H9 (cell line): Measurements from ENCODE around the gene UNC5B. TPM values are rescaled to one million over a fixed set of nuclear protein-coding genes. Genes with fewer than 3 reads are reported as not detected.

Experiments
- DNase-seq: peaks from one replicate; pipeline ENCODE4 v3.0.0-alpha.2; 2017
- H2AFZ ChIP-seq: one replicate; pipeline ENCODE4 v1.6.1; 2013; ENCODE audit warnings: mild to moderate bottlenecking, low read length, control low read depth, moderate library complexity
- H2AK5ac ChIP-seq: 2 replicates; pipeline ENCODE4 v1.6.1; 2013; ENCODE audit warnings: low read length, control low read depth, mixed read lengths; ENCODE audit not compliant: insufficient read length
- H2BK120ac ChIP-seq: one replicate; pipeline ENCODE4 v1.6.1; 2013; ENCODE audit warnings: low read depth, mild to moderate bottlenecking, low read length, control low read depth, inconsistent platforms; ENCODE audit not compliant: poor library complexity, severe bottlenecking
- H2BK12ac ChIP-seq: 2 replicates; pipeline ENCODE4 v1.6.1; 2013; ENCODE audit warnings: low read length, control low read depth, mixed read lengths, low read depth; ENCODE audit not compliant: insufficient read length
- H2BK15ac ChIP-seq: 2 replicates; pipeline ENCODE4 v1.6.1; 2013; ENCODE audit warnings: low read depth, low read length, control low read depth
- H2BK20ac ChIP-seq: one replicate; pipeline ENCODE4 v1.6.1; 2013; ENCODE audit warnings: low read depth, mild to moderate bottlenecking, low read length, control low read depth, inconsistent platforms; ENCODE audit not compliant: poor library complexity, severe bottlenecking
- H2BK5ac ChIP-seq: 2 replicates; pipeline ENCODE4 v1.6.1; 2013; ENCODE audit warnings: low read length, control low read depth, mixed read lengths; ENCODE audit not compliant: insufficient read length
- H3K14ac ChIP-seq: 2 replicates; pipeline ENCODE4 v1.6.1; 2013; ENCODE audit warnings: low read length, control low read depth; ENCODE audit not compliant: insufficient read depth
- H3K18ac ChIP-seq: 2 replicates; pipeline ENCODE4 v1.6.1; 2013; ENCODE audit warnings: low read depth, mild to moderate bottlenecking, mixed read lengths, low read length, control low read depth; ENCODE audit not compliant: insufficient read length
- H3K23ac ChIP-seq: 2 replicates; pipeline ENCODE4 v1.6.1; 2013; ENCODE audit warnings: low read length, control low read depth, mixed read lengths, low read depth; ENCODE audit not compliant: insufficient read length
- H3K23me2 ChIP-seq: 2 replicates; pipeline ENCODE4 v1.6.1; 2013; ENCODE audit warnings: low read depth, mild to moderate bottlenecking, mixed read lengths, low read length, control low read depth; ENCODE audit not compliant: insufficient read length, poor library complexity, severe bottlenecking
- H3K27ac ChIP-seq: 2 replicates; pipeline ENCODE4 v1.5.1; 2013; ENCODE audit warnings: low read length, control low read depth, mixed read lengths, low read depth; ENCODE audit not compliant: insufficient read length
- H3K27me3 ChIP-seq: 2 replicates; pipeline ENCODE4 v1.6.1; 2013; ENCODE audit warnings: low read length, control low read depth, inconsistent platforms; ENCODE audit not compliant: insufficient read depth
- H3K4ac ChIP-seq: 2 replicates; pipeline ENCODE4 v1.6.1; 2013; ENCODE audit warnings: low read depth, mild to moderate bottlenecking, control low read depth, inconsistent platforms, low read length, moderate library complexity
- H3K4me1 ChIP-seq: 2 replicates; pipeline ENCODE4 v1.6.1; 2013; ENCODE audit warnings: low read length, control low read depth, inconsistent platforms; ENCODE audit not compliant: insufficient read depth
- H3K4me2 ChIP-seq: 2 replicates; pipeline ENCODE4 v1.6.1; 2013; ENCODE audit warnings: low read length, control low read depth, mixed read lengths; ENCODE audit not compliant: insufficient read length, insufficient read depth
- H3K56ac ChIP-seq: 2 replicates; pipeline ENCODE4 v1.6.1; 2013; ENCODE audit warnings: low read depth, mild to moderate bottlenecking, mixed read lengths, low read length, control low read depth; ENCODE audit not compliant: insufficient read length
- H3K79me1 ChIP-seq: 2 replicates; pipeline ENCODE4 v1.6.1; 2013; ENCODE audit warnings: low read depth, mild to moderate bottlenecking, moderate library complexity, low read length, control low read depth, inconsistent platforms; ENCODE audit not compliant: insufficient read depth, poor library complexity, severe bottlenecking
- H3K79me2 ChIP-seq: 2 replicates; pipeline ENCODE4 v1.6.1; 2013; ENCODE audit warnings: low read length, control low read depth, inconsistent platforms; ENCODE audit not compliant: insufficient read depth
- H3K9ac ChIP-seq: 2 replicates; pipeline ENCODE4 v1.6.1; 2013; ENCODE audit warnings: low read length, control low read depth, mixed read lengths; ENCODE audit not compliant: insufficient read length; ENCODE audit errors: extremely low read depth
- H3K9me3 ChIP-seq: one replicate; pipeline ENCODE4 v1.6.1; 2013; ENCODE audit warnings: low read depth, low read length, inconsistent platforms; ENCODE audit not compliant: control insufficient read depth
- H3T11ph ChIP-seq: one replicate; pipeline ENCODE4 v1.6.1; 2013; ENCODE audit warnings: mild to moderate bottlenecking, low read length, control low read depth, inconsistent platforms
- H4K20me1 ChIP-seq: one replicate; pipeline ENCODE4 v1.6.1; 2013; ENCODE audit not compliant: control insufficient read depth, insufficient read length, insufficient read depth
- H4K5ac ChIP-seq: 2 replicates; pipeline ENCODE4 v1.6.1; 2013; ENCODE audit warnings: low read depth, mild to moderate bottlenecking, mixed read lengths, low read length, control low read depth; ENCODE audit not compliant: insufficient read length
- H4K8ac ChIP-seq: replicated peaks from 2 replicates; pipeline ENCODE4 v1.6.1; 2013; ENCODE audit warnings: low read length, control low read depth, mixed read lengths, low read depth; ENCODE audit not compliant: insufficient read length
- H4K91ac ChIP-seq: 2 replicates; pipeline ENCODE4 v1.6.1; 2013; ENCODE audit warnings: low read depth, mild to moderate bottlenecking, moderate library complexity, mixed read lengths, low read length, control low read depth; ENCODE audit not compliant: insufficient read length
- H3K27ac Mint-ChIP-seq, 3 experiments: 2 replicates in 2 of 3; 3 replicates in 1 of 3; pipeline ENCODE4 v1.8.0; 2020 to 2021; ENCODE audit warnings: mixed read lengths in 3 of 3, mild to moderate bottlenecking in 1 of 3, moderate library complexity in 1 of 3
- H3K27me3 Mint-ChIP-seq: 2 replicates; pipeline ENCODE4 v1.8.0; 2021; ENCODE audit warnings: low read depth, mild to moderate bottlenecking, moderate library complexity, mixed read lengths
- H3K36me3 Mint-ChIP-seq, 3 experiments: 2 replicates in 2 of 3; 3 replicates in 1 of 3; pipeline ENCODE4 v1.8.0; 2020 to 2021; ENCODE audit warnings: low read depth in 3 of 3, mixed read lengths in 3 of 3; ENCODE audit not compliant: insufficient read depth in 1 of 3
- H3K4me1 Mint-ChIP-seq, 2 experiments: 2 replicates each; pipeline ENCODE4 v1.8.0; 2020; ENCODE audit warnings: mixed read lengths in 2 of 2
- H3K4me3 Mint-ChIP-seq, 2 experiments: 2 replicates in 1 of 2; 3 replicates in 1 of 2; pipeline ENCODE4 v1.8.0; 2020 to 2021; ENCODE audit warnings: mild to moderate bottlenecking in 2 of 2, mixed read lengths in 2 of 2, moderate library complexity in 1 of 2
- H3K9me3 Mint-ChIP-seq, 2 experiments: 2 replicates in 1 of 2; 3 replicates in 1 of 2; pipeline ENCODE4 v1.8.0; 2020; ENCODE audit warnings: mild to moderate bottlenecking in 2 of 2, mixed read lengths in 2 of 2, moderate library complexity in 1 of 2
- WGBS: extraction: QIAGEN DNeasy Blood & Tissue Kit; methylation state at CpG from one replicate; pipeline ENCODE4 v1.1.7; 2013; ENCODE audit warnings: missing lambda C conversion rate, low lambda C conversion rate, mixed read lengths; ENCODE audit not compliant: insufficient read length; ENCODE audit errors: extremely low coverage; 5-methylcytosine and 5-hydroxymethylcytosine counted together
- total RNA-seq: library from RNA; stranded (reverse); gene quantifications from 2 replicates; pipeline ENCODE4 v1.2.1, GENCODE V29; 2021
- TF ChIP-seq, protein P1 (sequence below): fragments of 200-600 bp; sonication (generic); conservative IDR thresholded peaks from 3 replicates; pipeline ENCODE4 v1.8.0; 2021; ENCODE audit warnings: antibody characterized with exemption, mild to moderate bottlenecking

The UNC5B gene
- total RNA-seq, 1 experiment from 2014 or later = 28.4 TPM

DNA sequence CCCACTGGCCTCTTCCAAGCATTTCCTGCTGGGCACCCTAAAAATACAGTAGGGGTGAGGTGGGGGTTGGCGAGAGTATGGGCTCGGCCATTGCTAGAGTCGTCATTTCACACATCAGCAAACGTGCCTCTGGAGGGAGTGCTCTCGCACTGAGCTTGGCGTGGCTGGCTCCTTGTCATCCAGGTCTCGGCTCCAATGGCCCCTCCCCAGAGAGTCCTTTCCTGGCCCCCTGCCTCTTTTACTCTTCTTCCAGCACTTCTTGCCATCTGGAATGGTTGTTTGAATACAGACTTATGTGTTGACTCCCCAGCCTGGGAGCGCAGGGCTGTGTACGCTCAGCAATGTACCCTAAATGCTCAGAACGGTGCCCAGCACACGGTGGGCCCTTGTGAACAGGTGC is 18.8 kb downstream of the UNC5B start:
- H3K27ac Mint-ChIP-seq = no peak overlapping the region; a peak in 1 of 7 replicates
- Histone ChIP-seq H3K27me3 (no peaks in the 10 kb centered on the region), H2AFZ (no peak overlapping the region), H3K27ac (no peak overlapping the region), H4K5ac (no peak overlapping the region), H4K8ac (no peak overlapping the region), H3K23ac (no peak overlapping the region), H3K9ac (no peak overlapping the region), H3K18ac (no peak overlapping the region), H3K4me2 (no peak overlapping the region), H3K14ac (no peak overlapping the region), H3K23me2 (no peaks in the 10 kb centered on the region), H3K79me1 (no peaks in the 10 kb centered on the region), H4K20me1 (no peaks in the 10 kb centered on the region), H2AK5ac (no peak overlapping the region), H2BK120ac (no peak overlapping the region), H2BK5ac (no peak overlapping the region), H4K91ac (no peak overlapping the region), H3T11ph (no peak overlapping the region), H3K56ac (no peak overlapping the region), H3K79me2 (no peaks in the 10 kb centered on the region), H3K4me1 (peaks cover 6% of the 10 kb centered on the region), H2BK15ac (no peak overlapping the region), H3K9me3 (no peaks in the 10 kb centered on the region), H2BK20ac (no peak overlapping the region), H2BK12ac (no peak overlapping the region), H3K4ac (no peak overlapping the region)
- no peaks in the 10 kb centered on the region for H3K9me3 Mint-ChIP-seq
- no peak overlapping the region for H3K4me3 Mint-ChIP-seq
- no CpG with 5 or more reads among the region's 11 CpGs for WGBS
- no peak for DNase-seq
- H3K36me3 Mint-ChIP-seq = peaks cover 0 to 2% (median 0%) of the 10 kb centered on the region in 3 experiments; a peak in 1 of 7 replicates
- H3K4me1 Mint-ChIP-seq = peaks cover 41 to 51% of the 10 kb centered on the region in 2 experiments
- peaks cover under 1% of the 10 kb centered on the region; the same call in 1 of the 2 replicates for H3K27me3 Mint-ChIP-seq
- TF ChIP-seq, protein P1, sequence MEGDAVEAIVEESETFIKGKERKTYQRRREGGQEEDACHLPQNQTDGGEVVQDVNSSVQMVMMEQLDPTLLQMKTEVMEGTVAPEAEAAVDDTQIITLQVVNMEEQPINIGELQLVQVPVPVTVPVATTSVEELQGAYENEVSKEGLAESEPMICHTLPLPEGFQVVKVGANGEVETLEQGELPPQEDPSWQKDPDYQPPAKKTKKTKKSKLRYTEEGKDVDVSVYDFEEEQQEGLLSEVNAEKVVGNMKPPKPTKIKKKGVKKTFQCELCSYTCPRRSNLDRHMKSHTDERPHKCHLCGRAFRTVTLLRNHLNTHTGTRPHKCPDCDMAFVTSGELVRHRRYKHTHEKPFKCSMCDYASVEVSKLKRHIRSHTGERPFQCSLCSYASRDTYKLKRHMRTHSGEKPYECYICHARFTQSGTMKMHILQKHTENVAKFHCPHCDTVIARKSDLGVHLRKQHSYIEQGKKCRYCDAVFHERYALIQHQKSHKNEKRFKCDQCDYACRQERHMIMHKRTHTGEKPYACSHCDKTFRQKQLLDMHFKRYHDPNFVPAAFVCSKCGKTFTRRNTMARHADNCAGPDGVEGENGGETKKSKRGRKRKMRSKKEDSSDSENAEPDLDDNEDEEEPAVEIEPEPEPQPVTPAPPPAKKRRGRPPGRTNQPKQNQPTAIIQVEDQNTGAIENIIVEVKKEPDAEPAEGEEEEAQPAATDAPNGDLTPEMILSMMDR = 0 out of 3 replicates have a peak, but pooled peaks have one; percentile 10
